Natural killer cell treated with Interleukin-12 subunit alpha and Interleukin-12 subunit beta and Interleukin-15 and Interleukin-18, amount 100 ng/mL, for 72 hours (primary cell): ENCODE data around the gene CCND1. TPM values are rescaled to one million over a fixed set of nuclear protein-coding genes. Genes with fewer than 3 reads are reported as not detected.
A peak's percentile ranks its signal among the peaks of the same experiment; 100 is the strongest.

ENCODE experiments used
- ATAC-seq, 2 donors: fragments of 150-1000 bp; cut with Tn5 transposase in 1 of 2; sonication (Bioruptor Pico), chemical (Tn5 transposase) in 1 of 2; 2 replicates each; pipeline ENCODE4 v1.10.0; 2021
- DNase-seq: peaks from one replicate; pipeline ENCODE4 v3.0.0; 2022; ENCODE audit warnings: low spot score
- H3K27ac Mint-ChIP-seq, 2 donors: 1 replicate in 1 of 2; 2 replicates in 1 of 2; pipeline ENCODE4 v1.8.0; 2022; ENCODE audit warnings: mixed read lengths in 2 of 2, mild to moderate bottlenecking in 1 of 2, moderate library complexity in 1 of 2
- H3K27me3 Mint-ChIP-seq, 2 donors: 1 replicate in 1 of 2; 2 replicates in 1 of 2; pipeline ENCODE4 v1.8.0; 2022; ENCODE audit warnings: mixed read lengths in 2 of 2
- H3K36me3 Mint-ChIP-seq: one replicate; pipeline ENCODE4 v1.8.0; 2022; ENCODE audit warnings: mixed read lengths
- H3K4me1 Mint-ChIP-seq, 2 donors: 1 replicate in 1 of 2; 2 replicates in 1 of 2; pipeline ENCODE4 v1.8.0; 2022; ENCODE audit warnings: low read depth in 2 of 2, mixed read lengths in 2 of 2, mild to moderate bottlenecking in 1 of 2
- H3K4me3 Mint-ChIP-seq: one replicate; pipeline ENCODE4 v1.8.0; 2022; ENCODE audit warnings: mixed read lengths
- H3K9me3 Mint-ChIP-seq: 2 replicates; pipeline ENCODE4 v1.8.0; 2022; ENCODE audit warnings: mixed read lengths
- total RNA-seq, 2 donors: library from RNA; stranded (reverse); gene quantifications; one replicate each; pipeline ENCODE4 v1.2.3, GENCODE V29; 2022

CCND1 gene
- under 1 TPM in 1 of 2 donors, not detected in 1; 0.67 TPM for total RNA-seq

DNA sequence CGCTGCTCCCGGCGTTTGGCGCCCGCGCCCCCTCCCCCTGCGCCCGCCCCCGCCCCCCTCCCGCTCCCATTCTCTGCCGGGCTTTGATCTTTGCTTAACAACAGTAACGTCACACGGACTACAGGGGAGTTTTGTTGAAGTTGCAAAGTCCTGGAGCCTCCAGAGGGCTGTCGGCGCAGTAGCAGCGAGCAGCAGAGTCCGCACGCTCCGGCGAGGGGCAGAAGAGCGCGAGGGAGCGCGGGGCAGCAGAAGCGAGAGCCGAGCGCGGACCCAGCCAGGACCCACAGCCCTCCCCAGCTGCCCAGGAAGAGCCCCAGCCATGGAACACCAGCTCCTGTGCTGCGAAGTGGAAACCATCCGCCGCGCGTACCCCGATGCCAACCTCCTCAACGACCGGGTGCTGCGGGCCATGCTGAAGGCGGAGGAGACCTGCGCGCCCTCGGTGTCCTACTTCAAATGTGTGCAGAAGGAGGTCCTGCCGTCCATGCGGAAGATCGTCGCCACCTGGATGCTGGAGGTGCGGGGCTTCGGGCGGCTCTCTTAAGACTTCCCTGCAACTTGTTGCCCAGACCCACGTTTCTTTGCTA lies at the start of gene CCND1:
TSS of gene CCND1 (plus strand) at position 162 of the 587 bp plus-strand sequence. CDS start at position 320, 158 bp downstream.
- Mint-ChIP-seq H3K4me1 (peaks cover 5 to 14% of the 10 kb centered on the region in 2 donors), H3K27ac (no peak within 1 kb of the TSS), H3K9me3 (no peaks in the 10 kb centered on the region), H3K27me3 (peaks cover 19 to 27% of the 10 kb centered on the region in 2 donors), H3K36me3 (no peaks in the 10 kb centered on the region), H3K4me3 (peak within 1 kb of the TSS; percentile 82)
- DNase-seq (no peak), ATAC-seq (no peak)

DNA sequence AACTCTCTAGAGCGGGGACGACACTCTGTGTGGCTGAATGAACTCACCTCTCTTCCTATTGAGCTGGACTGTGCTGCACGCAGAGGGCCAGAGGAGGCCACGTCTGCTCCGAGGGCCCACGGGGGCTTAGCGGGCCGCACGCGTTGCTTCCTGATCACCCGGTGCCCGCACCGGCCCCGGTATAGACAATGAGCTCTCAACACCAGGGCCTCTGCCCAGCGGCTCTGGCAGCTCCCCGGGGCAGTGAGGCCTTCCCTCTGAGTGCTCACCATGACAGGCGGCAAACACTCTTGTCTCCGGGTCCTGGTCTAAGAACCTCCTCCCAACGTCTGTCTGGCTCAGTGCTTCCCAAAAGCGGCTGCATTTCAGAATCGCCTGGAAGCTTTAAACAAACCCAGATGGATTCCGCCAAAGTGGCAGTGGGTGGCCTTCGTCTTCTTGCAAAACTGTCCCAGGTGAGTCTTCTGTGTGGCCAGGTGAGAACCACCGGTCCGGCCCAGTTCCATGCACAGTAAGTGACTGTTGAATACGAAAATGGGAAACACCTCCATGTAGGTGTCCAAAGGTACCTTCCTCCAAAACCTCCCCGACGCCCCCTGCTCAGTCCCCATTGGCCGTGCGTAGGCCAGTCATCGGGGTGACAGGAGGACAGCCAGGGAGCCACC lies 47.8 kb upstream of the CCND1 start:
- H3K9me3 Mint-ChIP-seq, result no peaks in the 10 kb centered on the region

DNA sequence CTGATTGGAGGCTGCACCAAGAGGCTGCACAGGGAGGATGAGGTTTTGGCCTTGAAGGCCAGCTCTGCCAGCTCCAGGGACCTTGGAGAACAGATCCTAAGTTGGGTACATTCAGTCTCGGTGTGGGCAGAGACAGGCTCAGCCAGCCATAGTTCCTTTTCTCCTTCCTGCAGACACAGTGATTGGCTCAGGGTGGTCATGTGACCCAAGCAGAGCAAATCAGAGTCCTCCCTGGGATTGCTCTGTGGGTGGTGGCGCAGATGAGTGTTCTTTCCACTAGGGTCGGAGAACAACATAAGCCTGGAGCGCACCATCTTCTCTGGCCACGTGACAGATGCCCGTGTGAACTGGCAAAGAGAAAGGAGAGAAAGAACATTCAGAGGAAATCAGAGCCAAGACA lies 47.1 kb upstream of the CCND1 start:
- H3K4me3 Mint-ChIP-seq, result no peak overlapping the region
- no peak overlapping the region for H3K27ac Mint-ChIP-seq
- no peak for DNase-seq
- H3K27me3 Mint-ChIP-seq, result peaks cover 0 to 2% of the 10 kb centered on the region in 2 donors
- no peak for ATAC-seq
- no peaks in the 10 kb centered on the region for H3K36me3 Mint-ChIP-seq
- no peaks in the 10 kb centered on the region for H3K9me3 Mint-ChIP-seq
- no peaks in the 10 kb centered on the region for H3K4me1 Mint-ChIP-seq

More for the DNA sequence above, 47.8 kb upstream of the CCND1 start:
- Mint-ChIP-seq H3K27me3 (peaks cover 2 to 4% of the 10 kb centered on the region in 2 donors), H3K27ac (no peak overlapping the region), H3K36me3 (no peaks in the 10 kb centered on the region), H3K4me1 (no peaks in the 10 kb centered on the region), H3K4me3 (no peak overlapping the region)
- ATAC-seq, result no peak
- no peak for DNase-seq

- H3K4me1 Mint-ChIP-seq, result no peaks in the 10 kb centered on the region
- H3K36me3 Mint-ChIP-seq, result no peaks in the 10 kb centered on the region
Measured at GRCh38 chr11:69594481-69594880, 46.5 kb upstream of the CCND1 start.

GRCh38 chr11:69595805-69596665 lies 44.9 kb upstream of the CCND1 start:
- Mint-ChIP-seq H3K9me3 (no peaks in the 10 kb centered on the region), H3K4me3 (no peak overlapping the region)

More at GRCh38 chr11:69594481-69594880, 46.5 kb upstream of the CCND1 start:
- no peak for ATAC-seq
- no peak overlapping the region for H3K4me3 Mint-ChIP-seq
- no peak for DNase-seq
- H3K27me3 Mint-ChIP-seq, result peaks cover 0 to 2% of the 10 kb centered on the region in 2 donors
- H3K9me3 Mint-ChIP-seq, result no peaks in the 10 kb centered on the region
- no peak overlapping the region for H3K27ac Mint-ChIP-seq

DNA sequence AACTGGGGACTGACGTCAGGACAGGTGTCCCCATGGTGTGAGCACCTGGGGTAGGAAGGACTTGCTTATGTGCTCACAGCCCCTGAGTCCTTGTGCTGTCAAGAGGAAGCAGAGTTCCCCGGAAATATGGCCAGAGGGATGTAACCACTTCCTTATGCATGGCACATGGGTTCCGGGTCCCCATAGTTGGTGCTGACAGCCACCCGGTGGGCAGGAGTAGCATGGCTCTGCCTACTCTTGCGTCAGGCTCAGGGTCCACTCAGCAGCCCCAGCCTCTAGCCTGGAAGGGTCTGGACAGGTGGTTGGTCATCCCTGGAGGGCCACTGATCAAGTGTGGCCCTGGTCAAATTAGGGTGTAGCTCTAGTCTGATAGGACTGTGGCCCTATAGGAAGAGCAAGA lies 42.8 kb upstream of the CCND1 start:
- no peaks in the 10 kb centered on the region for H3K9me3 Mint-ChIP-seq
- ATAC-seq (no peak), DNase-seq (no peak)
- no peaks in the 10 kb centered on the region for H3K36me3 Mint-ChIP-seq
- H3K27me3 Mint-ChIP-seq, result peaks cover 7 to 14% of the 10 kb centered on the region in 2 donors
- H3K4me1 Mint-ChIP-seq, result no peaks in the 10 kb centered on the region
- no peak overlapping the region for H3K27ac Mint-ChIP-seq
- H3K4me3 Mint-ChIP-seq, result no peak overlapping the region

More at GRCh38 chr11:69595805-69596665, 44.9 kb upstream of the CCND1 start:
- no peaks in the 10 kb centered on the region for H3K36me3 Mint-ChIP-seq
- no peaks in the 10 kb centered on the region for H3K4me1 Mint-ChIP-seq
- H3K27me3 Mint-ChIP-seq, result no peaks in the 10 kb centered on the region
- DNase-seq, result no peak
- no peak for ATAC-seq
- H3K27ac Mint-ChIP-seq, result no peak overlapping the region

DNA sequence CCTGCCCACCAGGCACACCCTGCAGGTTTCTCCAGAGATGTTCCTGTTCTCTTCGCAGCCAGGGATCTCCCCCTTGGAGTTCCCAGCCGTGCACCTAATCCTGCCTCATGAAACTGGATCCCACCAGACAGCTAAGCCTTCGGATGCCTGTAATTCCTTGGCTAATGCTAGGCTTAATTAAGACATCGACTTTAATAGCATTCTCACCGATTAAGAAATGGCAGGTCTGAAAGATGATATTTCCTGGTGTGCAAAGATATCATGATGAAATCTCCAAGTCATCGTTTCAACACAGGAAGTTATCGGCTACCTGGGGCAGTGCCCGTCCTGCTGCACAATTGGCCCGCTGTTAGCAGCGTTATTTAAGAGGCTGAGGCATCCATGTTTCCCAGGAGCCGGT lies 41.5 kb upstream of the CCND1 start:
- no peak overlapping the region for H3K27ac Mint-ChIP-seq
- ATAC-seq, result no peak
- peaks cover 13 to 15% of the 10 kb centered on the region in 2 donors for H3K27me3 Mint-ChIP-seq
- no peak overlapping the region for H3K4me3 Mint-ChIP-seq
- H3K9me3 Mint-ChIP-seq, result no peaks in the 10 kb centered on the region
- DNase-seq, result no peak
- H3K36me3 Mint-ChIP-seq, result no peaks in the 10 kb centered on the region
- no peaks in the 10 kb centered on the region for H3K4me1 Mint-ChIP-seq

DNA sequence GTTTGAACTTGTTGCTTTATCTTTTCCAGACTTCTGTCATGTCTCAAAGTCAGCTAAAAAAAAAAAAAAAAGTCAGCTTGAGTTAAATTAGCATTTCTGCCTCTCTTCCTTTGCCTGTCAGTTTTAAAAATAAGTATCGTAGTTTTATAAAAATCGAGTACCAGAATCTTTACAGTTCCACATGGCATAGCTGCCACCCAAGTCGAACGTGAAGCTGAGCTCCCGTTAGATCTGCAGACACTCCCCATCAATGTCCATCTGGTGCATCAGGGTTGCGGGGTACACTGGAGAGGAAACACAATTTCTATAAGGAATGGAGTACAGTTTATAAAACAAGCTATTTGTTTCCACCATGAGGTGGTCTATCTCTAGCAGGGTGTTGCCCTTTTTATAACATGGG lies 41.0 kb upstream of the CCND1 start:
- H3K27me3 Mint-ChIP-seq, result peaks cover 13 to 15% of the 10 kb centered on the region in 2 donors
- DNase-seq (no peak), ATAC-seq (no peak)
- H3K4me1 Mint-ChIP-seq, result no peaks in the 10 kb centered on the region
- no peak overlapping the region for H3K27ac Mint-ChIP-seq
- no peaks in the 10 kb centered on the region for H3K36me3 Mint-ChIP-seq
- H3K9me3 Mint-ChIP-seq, result no peaks in the 10 kb centered on the region
- H3K4me3 Mint-ChIP-seq, result no peak overlapping the region

GRCh38 chr11:69601011-69601975 lies 39.7 kb upstream of the CCND1 start:
- H3K4me3 Mint-ChIP-seq, result no peak overlapping the region
- no peaks in the 10 kb centered on the region for H3K36me3 Mint-ChIP-seq
- ATAC-seq (peak in 1 of 2 donors; percentile 7), DNase-seq (no peak)
- no peaks in the 10 kb centered on the region for H3K9me3 Mint-ChIP-seq
- no peak overlapping the region for H3K27ac Mint-ChIP-seq
- no peaks in the 10 kb centered on the region for H3K4me1 Mint-ChIP-seq
- H3K27me3 Mint-ChIP-seq, result peaks cover 16 to 24% of the 10 kb centered on the region in 2 donors

- DNase-seq (no peak), ATAC-seq (no peak)
- Mint-ChIP-seq H3K27me3 (peaks cover 23 to 44% of the 10 kb centered on the region in 2 donors), H3K4me3 (no peak overlapping the region), H3K36me3 (peaks cover 1% of the 10 kb centered on the region), H3K4me1 (no peaks in the 10 kb centered on the region), H3K9me3 (no peaks in the 10 kb centered on the region), H3K27ac (no peak overlapping the region)
Measured at GRCh38 chr11:69603111-69603836, 37.7 kb upstream of the CCND1 start.

GRCh38 chr11:69604055-69604454 lies 36.9 kb upstream of the CCND1 start:
- no peaks in the 10 kb centered on the region for H3K4me1 Mint-ChIP-seq
- H3K27ac Mint-ChIP-seq, result no peak overlapping the region
- H3K36me3 Mint-ChIP-seq, result peaks cover 7% of the 10 kb centered on the region
- H3K4me3 Mint-ChIP-seq, result no peak overlapping the region
- peaks cover 3% of the 10 kb centered on the region for H3K9me3 Mint-ChIP-seq
- DNase-seq (no peak), ATAC-seq (no peak)
- peaks cover 28 to 51% of the 10 kb centered on the region in 2 donors for H3K27me3 Mint-ChIP-seq

- DNase-seq, result no peak
- Mint-ChIP-seq H3K4me3 (no peak overlapping the region), H3K36me3 (peaks cover 7% of the 10 kb centered on the region), H3K4me1 (no peaks in the 10 kb centered on the region), H3K9me3 (peaks cover 3% of the 10 kb centered on the region), H3K27me3 (peaks cover 28 to 51% of the 10 kb centered on the region in 2 donors), H3K27ac (no peak overlapping the region)
- ATAC-seq, result no peak
Measured at GRCh38 chr11:69605737-69606526, 35.0 kb upstream of the CCND1 start.
